NCI-H510A (cell line): ENCODE measurements around the gene LAG3.

Source experiments
- DNase-seq: peaks from one replicate; lab custom pipeline; 2025; lab: John Stamatoyannopoulos, UW

Gene LAG3

GRCh38 chr12:6753772-6754356, 18.5 kb upstream of the LAG3 start:
- no peak for DNase-seq

GRCh38 chr12:6754411-6754810, 17.9 kb upstream of the LAG3 start:
- no peak for DNase-seq

- DNase-seq = no peak
Observed at GRCh38 chr12:6757028-6757690, 15.2 kb upstream of the LAG3 start.

GRCh38 chr12:6758506-6759095, 13.7 kb upstream of the LAG3 start:
- DNase-seq = no peak

GRCh38 chr12:6759741-6760140, 12.6 kb upstream of the LAG3 start:
- DNase-seq = no peak

GRCh38 chr12:6763380-6763779, 8.9 kb upstream of the LAG3 start:
- DNase-seq = no peak

- DNase-seq = peak; percentile 95
Observed at GRCh38 chr12:6764011-6764828, 8.1 kb upstream of the LAG3 start.

GRCh38 chr12:6765048-6765633, 7.2 kb upstream of the LAG3 start:
- DNase-seq = no peak

GRCh38 chr12:6765634-6766581, 6.4 kb upstream of the LAG3 start, which contains the start of gene PTMS:
Gene PTMS (plus strand): TSS chr12:6766363. CDS start chr12:6766706, 343 bp downstream.
- peak; percentile 80 for DNase-seq

- peak; percentile 51 for DNase-seq
Observed at GRCh38 chr12:6766651-6767349, 5.5 kb upstream of the LAG3 start.

- DNase-seq = no peak
Observed at GRCh38 chr12:6767353-6768319, 4.7 kb upstream of the LAG3 start.

GRCh38 chr12:6768437-6768914, 3.8 kb upstream of the LAG3 start:
- DNase-seq = no peak

GRCh38 chr12:6768990-6769389, 3.3 kb upstream of the LAG3 start:
- DNase-seq = peak; percentile 41

- DNase-seq = no peak
Observed at GRCh38 chr12:6769666-6770065, 2.7 kb upstream of the LAG3 start.

GRCh38 chr12:6770094-6770493, 2.2 kb upstream of the LAG3 start:
- DNase-seq = no peak

GRCh38 chr12:6770600-6770999, 1.7 kb upstream of the LAG3 start:
- DNase-seq = no peak

- DNase-seq = no peak
Observed at GRCh38 chr12:6771091-6771495, 1.2 kb upstream of the LAG3 start.

- DNase-seq = no peak
Observed at GRCh38 chr12:6771509-6772330, 600 bp upstream of the LAG3 start.
